Astrocyte (in vitro differentiated cells and primary cell): ENCODE results near the gene DPP4. TPM values are rescaled to one million over a fixed set of nuclear protein-coding genes. Genes with fewer than 3 reads are reported as not detected.

ENCODE experiments used
- DNase-seq: peaks from one replicate; pipeline ENCODE4 v3.0.0-alpha.2; 2010; ENCODE audit warnings: low read depth
- FAIRE-seq: peaks from 2 replicates; lab custom pipeline; 2011; peaks lifted over from hg19 to GRCh38; lab: Jason Lieb, UNC
- H2AFZ ChIP-seq: 2 replicates; pipeline ENCODE4 v1.6.0; 2012; ENCODE audit warnings: low read depth, low read length, inconsistent platforms
- H3K27ac ChIP-seq: 2 replicates; pipeline ENCODE4 v1.5.1; 2011; ENCODE audit warnings: low read depth, low read length, inconsistent platforms
- H3K27me3 ChIP-seq: 2 replicates; pipeline ENCODE4 v1.6.0; 2011; ENCODE audit warnings: low read length, inconsistent platforms; ENCODE audit not compliant: insufficient read depth
- H3K36me3 ChIP-seq: 2 replicates; pipeline ENCODE4 v1.5.1; 2011; ENCODE audit warnings: low read length, inconsistent platforms; ENCODE audit not compliant: insufficient read depth
- H3K4me1 ChIP-seq: 2 replicates; pipeline ENCODE4 v1.5.1; 2011; ENCODE audit warnings: low read length, inconsistent platforms; ENCODE audit not compliant: insufficient read depth
- H3K4me2 ChIP-seq: 2 replicates; pipeline ENCODE4 v1.6.0; 2012; ENCODE audit warnings: low read length, inconsistent platforms
- H3K4me3 ChIP-seq: 2 replicates; pipeline ENCODE4 v1.5.1; 2011; ENCODE audit warnings: low read depth, mild to moderate bottlenecking, low read length, inconsistent platforms; ENCODE audit not compliant: insufficient read depth
- H3K79me2 ChIP-seq: 2 replicates; pipeline ENCODE4 v1.6.0; 2012; ENCODE audit warnings: mild to moderate bottlenecking, low read length, inconsistent platforms; ENCODE audit not compliant: insufficient read depth
- H3K9ac ChIP-seq: 2 replicates; pipeline ENCODE4 v1.6.0; 2012; ENCODE audit warnings: mild to moderate bottlenecking, low read length, inconsistent platforms
- H3K9me3 ChIP-seq: 2 replicates; pipeline ENCODE4 v1.5.1; 2012; ENCODE audit warnings: low read depth, mild to moderate bottlenecking, low read length, inconsistent platforms; ENCODE audit not compliant: insufficient read depth
- H4K20me1 ChIP-seq: 2 replicates; pipeline ENCODE4 v1.6.0; 2012; ENCODE audit warnings: low read length, inconsistent platforms; ENCODE audit not compliant: insufficient read depth
- H3K27ac Mint-ChIP-seq: one replicate; pipeline ENCODE4 v1.8.0; 2021; ENCODE audit warnings: mild to moderate bottlenecking, mixed read lengths; ENCODE audit not compliant: unreplicated experiment
- H3K27me3 Mint-ChIP-seq: one replicate; pipeline ENCODE4 v1.8.0; 2021; ENCODE audit warnings: low read depth, mixed read lengths; ENCODE audit not compliant: unreplicated experiment
- H3K36me3 Mint-ChIP-seq: one replicate; pipeline ENCODE4 v1.8.0; 2021; ENCODE audit warnings: low read depth, mixed read lengths; ENCODE audit not compliant: unreplicated experiment
- H3K4me1 Mint-ChIP-seq: one replicate; pipeline ENCODE4 v1.8.0; 2021; ENCODE audit warnings: low read depth, mixed read lengths; ENCODE audit not compliant: unreplicated experiment
- H3K4me3 Mint-ChIP-seq: one replicate; pipeline ENCODE4 v1.8.0; 2021; ENCODE audit warnings: mild to moderate bottlenecking, moderate library complexity, mixed read lengths; ENCODE audit not compliant: unreplicated experiment
- H3K9me3 Mint-ChIP-seq: one replicate; pipeline ENCODE4 v1.8.0; 2021; ENCODE audit warnings: mild to moderate bottlenecking, mixed read lengths; ENCODE audit not compliant: unreplicated experiment
- CTCF ChIP-seq: IDR thresholded peaks from 2 replicates; pipeline ENCODE4 v1.5.1; 2011; ENCODE audit warnings: low read depth, mild to moderate bottlenecking, inconsistent platforms, low read length, moderate library complexity; ENCODE audit not compliant: insufficient read depth
- EZH2 ChIP-seq: IDR thresholded peaks from 2 replicates; pipeline ENCODE4 v1.6.1; 2012; ENCODE audit warnings: mild to moderate bottlenecking, low read length, inconsistent platforms; ENCODE audit not compliant: insufficient read depth
- total RNA-seq: library from RNA; stranded (reverse); gene quantifications from 2 replicates; pipeline ENCODE4 v1.2.1, GENCODE V29; 2021

DPP4 gene
- total RNA-seq, 1 donor from 2014 or later: 5.3 TPM

- Histone ChIP-seq H3K36me3 (no peaks in the 10 kb centered on the region), H3K4me2 (no peak overlapping the region), H3K27ac (no peak overlapping the region), H3K79me2 (no peaks in the 10 kb centered on the region), H2AFZ (no peak overlapping the region), H4K20me1 (no peaks in the 10 kb centered on the region), H3K4me3 (no peak overlapping the region), H3K9ac (no peak overlapping the region), H3K9me3 (no peaks in the 10 kb centered on the region), H3K4me1 (no peaks in the 10 kb centered on the region), H3K27me3 (no peaks in the 10 kb centered on the region)
- H3K27ac Mint-ChIP-seq: no peak overlapping the region
- no peaks in the 10 kb centered on the region for H3K27me3 Mint-ChIP-seq
- no peak for TF ChIP-seq CTCF
- no peak for TF ChIP-seq EZH2
- no peaks in the 10 kb centered on the region for H3K36me3 Mint-ChIP-seq
- H3K9me3 Mint-ChIP-seq: no peaks in the 10 kb centered on the region
- no peak overlapping the region for H3K4me3 Mint-ChIP-seq
- FAIRE-seq: no peak
- DNase-seq: no peak
- H3K4me1 Mint-ChIP-seq: peaks cover 2% of the 10 kb centered on the region
These were observed 101.8 kb downstream of the DPP4 start for GRCh38 chr2:161972232-161972631.

GRCh38 chr2:161971551-161971950 is 102.5 kb downstream of the DPP4 start:
- DNase-seq: no peak
- no peak overlapping the region for H3K9ac ChIP-seq
- no peak overlapping the region for H3K4me3 Mint-ChIP-seq
- TF ChIP-seq EZH2 (no peak), CTCF (no peak)
- no peaks in the 10 kb centered on the region for H3K4me1 ChIP-seq
- no peak overlapping the region for H3K27ac Mint-ChIP-seq
- H3K79me2 ChIP-seq: no peaks in the 10 kb centered on the region
- H3K4me3 ChIP-seq: no peak overlapping the region
- no peaks in the 10 kb centered on the region for H3K27me3 ChIP-seq
- peaks cover 2% of the 10 kb centered on the region for H3K4me1 Mint-ChIP-seq
- no peaks in the 10 kb centered on the region for H3K36me3 Mint-ChIP-seq
- no peaks in the 10 kb centered on the region for H3K27me3 Mint-ChIP-seq
- no peaks in the 10 kb centered on the region for H3K9me3 Mint-ChIP-seq
- H3K36me3 ChIP-seq: no peaks in the 10 kb centered on the region
- no peak for FAIRE-seq
- no peak overlapping the region for H3K4me2 ChIP-seq
- no peaks in the 10 kb centered on the region for H3K9me3 ChIP-seq
- no peak overlapping the region for H3K27ac ChIP-seq
- H2AFZ ChIP-seq: no peak overlapping the region
- no peaks in the 10 kb centered on the region for H4K20me1 ChIP-seq

- TF ChIP-seq CTCF: no peak
- no peak for TF ChIP-seq EZH2
- Histone ChIP-seq H3K36me3 (no peaks in the 10 kb centered on the region), H3K27ac (no peak overlapping the region), H3K27me3 (no peaks in the 10 kb centered on the region), H3K4me3 (no peak overlapping the region), H3K9ac (no peak overlapping the region), H3K4me2 (no peak overlapping the region), H2AFZ (no peak overlapping the region), H3K79me2 (no peaks in the 10 kb centered on the region), H3K9me3 (no peaks in the 10 kb centered on the region), H4K20me1 (no peaks in the 10 kb centered on the region), H3K4me1 (no peaks in the 10 kb centered on the region)
- Mint-ChIP-seq H3K27me3 (no peaks in the 10 kb centered on the region), H3K4me1 (no peaks in the 10 kb centered on the region), H3K36me3 (no peaks in the 10 kb centered on the region), H3K27ac (no peak overlapping the region), H3K4me3 (no peak overlapping the region), H3K9me3 (no peaks in the 10 kb centered on the region)
- no peak for DNase-seq
- FAIRE-seq: no peak
These were observed 104.9 kb downstream of the DPP4 start for GRCh38 chr2:161969159-161969558.
